B cell (primary cell): ENCODE measurements around the gene FADD. TPM values are rescaled to one million over a fixed set of nuclear protein-coding genes. Genes with fewer than 3 reads are reported as not detected.

Source experiments
- ATAC-seq: fragments of 200-7000 bp; cut with Tn5 transposase; one replicate; pipeline ENCODE4 v1.10.0; 2021; ENCODE audit warnings: low read depth, mild to moderate bottlenecking, moderate number of reproducible peaks, moderate library complexity
- CTCF ChIA-PET: fragments of 350-600 bp; sonication (Branson Sonifier 250); formaldehyde crosslinking; loops from one replicate; lab custom pipeline; 2021; ENCODE audit warnings: antibody characterized with exemption, inconsistent platforms; lab: Charles Lee
- POLR2A ChIA-PET: fragments of 350-600 bp; sonication (Branson Sonifier 250); formaldehyde crosslinking; loops from one replicate; lab custom pipeline; 2021; ENCODE audit warnings: antibody characterized with exemption; lab: Charles Lee
- DNase-seq: peaks from one replicate; pipeline ENCODE4 v3.0.0; 2013
- H2AFZ ChIP-seq: 2 replicates; pipeline ENCODE4 v1.6.1; 2012; ENCODE audit warnings: mild to moderate bottlenecking, low read depth, low read length; ENCODE audit not compliant: insufficient read depth, poor library complexity, severe bottlenecking
- H3K27ac ChIP-seq, 2 donors: 1 replicate in 1 of 2; 2 replicates in 1 of 2; pipeline ENCODE4 v1.5.1; 2012 to 2013; ENCODE audit warnings: low read length in 2 of 2, mild to moderate bottlenecking in 2 of 2, moderate library complexity in 1 of 2
- H3K27me3 ChIP-seq, 4 experiments: fragments of 200-600 bp in 1 of 4; sonication (generic) in 1 of 4; replicated peaks in 1 of 4; 1 replicate in 2 of 4; 2 replicates in 2 of 4; pipeline versions ENCODE4 v1.6.1 to v1.7.0; 2013 to 2016; ENCODE audit warnings: low read length in 3 of 4, mild to moderate bottlenecking in 2 of 4, mixed read lengths in 1 of 4, moderate library complexity in 1 of 4; ENCODE audit not compliant: insufficient read depth in 4 of 4, control insufficient read depth in 3 of 4; ENCODE audit errors: control extremely low read depth in 1 of 4
- H3K36me3 ChIP-seq, 2 experiments: replicated peaks in 1 of 2; 1 replicate in 1 of 2; 2 replicates in 1 of 2; pipeline versions ENCODE4 v1.6.1 to v1.7.1; 2013; ENCODE audit warnings: low read length in 1 of 2; ENCODE audit not compliant: insufficient read depth in 2 of 2, control insufficient read depth in 1 of 2; ENCODE audit errors: control extremely low read depth in 1 of 2, extremely low read depth in 1 of 2
- H3K4me1 ChIP-seq, 2 donors: fragments of 200-600 bp in 1 of 2; sonication (generic) in 1 of 2; 1 replicate in 1 of 2; 2 replicates in 1 of 2; pipeline versions ENCODE4 v1.5.1 to v1.6.1; 2013 to 2017; ENCODE audit warnings: low read length in 2 of 2; ENCODE audit not compliant: control insufficient read depth in 2 of 2, insufficient read depth in 2 of 2
- H3K4me2 ChIP-seq: replicated peaks from 2 replicates; pipeline ENCODE3; 2012; ENCODE audit warnings: mild to moderate bottlenecking, low read depth, low read length; ENCODE audit not compliant: poor library complexity, severe bottlenecking
- H3K4me3 ChIP-seq, 5 experiments: fragments of 200-600 bp in 1 of 5; sonication (generic) in 1 of 5; 1 replicate in 3 of 5; 2 replicates in 2 of 5; pipeline versions ENCODE4 v1.5.1 to v1.7.0; 2011 to 2016; ENCODE audit warnings: low read length in 4 of 5, mild to moderate bottlenecking in 4 of 5, low read depth in 2 of 5, control low read depth in 1 of 5, moderate library complexity in 1 of 5; ENCODE audit not compliant: insufficient read depth in 1 of 5; ENCODE audit errors: control extremely low read depth in 1 of 5, extremely low read depth in 1 of 5
- H3K79me2 ChIP-seq: fragments of 200-600 bp; sonication (generic); one replicate; pipeline ENCODE4 v1.6.0; 2016; ENCODE audit warnings: low read length; ENCODE audit not compliant: control insufficient read depth, insufficient read depth
- H3K9ac ChIP-seq: fragments of 200-600 bp; sonication (generic); 2 replicates; pipeline ENCODE4 v1.6.1; 2017; ENCODE audit warnings: mild to moderate bottlenecking, low read length, moderate library complexity
- H3K9me3 ChIP-seq, 3 donors: one replicate each; pipeline versions ENCODE4 v1.6.1 to v1.7.1; 2013; ENCODE audit warnings: low read length in 2 of 3; ENCODE audit not compliant: control insufficient read depth in 2 of 3, insufficient read depth in 1 of 3; ENCODE audit errors: control extremely low read depth in 1 of 3
- H4K20me1 ChIP-seq: 2 replicates; pipeline ENCODE4 v1.6.0; 2012; ENCODE audit warnings: mild to moderate bottlenecking, low read length; ENCODE audit not compliant: insufficient read depth, control insufficient read depth, poor library complexity, severe bottlenecking
- H3K27ac Mint-ChIP-seq: one replicate; pipeline ENCODE4 v1.8.0; 2021; ENCODE audit warnings: mixed read lengths
- H3K27me3 Mint-ChIP-seq: one replicate; pipeline ENCODE4 v1.8.0; 2021; ENCODE audit warnings: mixed read lengths
- H3K4me1 Mint-ChIP-seq: one replicate; pipeline ENCODE4 v1.8.0; 2021; ENCODE audit warnings: mixed read lengths
- H3K4me3 Mint-ChIP-seq: one replicate; pipeline ENCODE4 v1.8.0; 2021; ENCODE audit warnings: mixed read lengths
- H3K9me3 Mint-ChIP-seq: one replicate; pipeline ENCODE4 v1.8.0; 2022; ENCODE audit warnings: mixed read lengths; ENCODE audit not compliant: insufficient read depth
- EZH2 ChIP-seq: IDR thresholded peaks from 2 replicates; pipeline ENCODE4 v1.6.1; 2012; ENCODE audit warnings: borderline replicate concordance, low read depth, mild to moderate bottlenecking, moderate library complexity, low read length; ENCODE audit not compliant: insufficient read depth, poor library complexity, severe bottlenecking
- WGBS: methylation state at CpG from one replicate; pipeline ENCODE4 v1.1.5; 2013; ENCODE audit warnings: missing lambda C conversion rate; ENCODE audit not compliant: insufficient coverage; 5-methylcytosine and 5-hydroxymethylcytosine counted together
- intact Hi-C: fragments of 100-400 bp; cut with micrococcal nuclease; formaldehyde crosslinking; loops from one replicate; pipeline ENCODE4 v1.10.0; 2022
- polyA plus RNA-seq: library from polyadenylated mRNA; depleted of rRNA; stranded (reverse); fragments of >200 nt; gene quantifications from 2 replicates; pipeline ENCODE4 v1.2.3, GENCODE V29; 2012
- total RNA-seq, 2 donors: library from RNA; stranded (reverse); fragments of 120-200 nt in 1 of 2; gene quantifications; 1 replicate in 1 of 2; 2 replicates in 1 of 2; pipeline versions ENCODE4 v1.2.3 to v1.2.4, GENCODE V29; 2013 to 2022
- TF ChIP-seq, protein P1 (sequence below): fragments of 200-600 bp; IDR thresholded peaks from one replicate; pipeline ENCODE4 v1.8.0; 2022; ENCODE audit warnings: antibody characterized with exemption, mild to moderate bottlenecking

FADD gene
- total and polyA plus RNA-seq, 2 donors (not counting 1 experiment from before 2014, with no cell fraction given) = 5.4 to 26.6 TPM

DNA sequence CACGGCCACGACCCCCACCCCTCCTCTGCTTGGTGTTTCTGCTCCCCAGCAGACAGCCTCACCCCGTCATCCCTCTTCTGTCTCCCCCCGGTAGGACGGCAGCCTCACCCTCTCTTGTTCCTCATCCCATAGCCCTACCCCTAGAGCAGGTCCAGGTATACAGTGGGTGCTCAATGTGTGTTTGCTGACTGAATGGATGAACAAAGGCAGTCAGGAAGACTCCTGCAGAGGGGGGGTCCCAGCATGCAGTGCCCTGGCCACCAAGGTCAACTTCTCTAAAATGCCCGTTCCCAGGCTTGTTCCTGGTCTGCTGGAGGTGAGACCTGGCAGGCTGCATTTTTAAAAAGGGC, 34.7 kb upstream of the FADD start:
- Mint-ChIP-seq H3K4me3 (no peak overlapping the region), H3K27me3 (peaks cover 6% of the 10 kb centered on the region), H3K27ac (no peak overlapping the region), H3K9me3 (no peaks in the 10 kb centered on the region), H3K4me1 (no peaks in the 10 kb centered on the region)
- Histone ChIP-seq H3K79me2 (no peaks in the 10 kb centered on the region), H3K4me1 (no peaks in the 10 kb centered on the region), H3K4me3 (no peak overlapping the region), H3K9me3 (no peaks in the 10 kb centered on the region), H3K27ac (no peak overlapping the region), H3K9ac (no peak overlapping the region), H3K27me3 (no peaks in the 10 kb centered on the region), H3K4me2 (no peak overlapping the region), H4K20me1 (no peaks in the 10 kb centered on the region), H2AFZ (no peak overlapping the region), H3K36me3 (no peaks in the 10 kb centered on the region)
- no peak for ATAC-seq
- intact Hi-C loops = no loop called here
- ChIA-PET POLR2A (no interaction called here), CTCF (no interaction called here)
- no peak for DNase-seq
- 86% methylated on average over 3 of the region's 6 CpGs for WGBS
- TF ChIP-seq, protein P1, sequence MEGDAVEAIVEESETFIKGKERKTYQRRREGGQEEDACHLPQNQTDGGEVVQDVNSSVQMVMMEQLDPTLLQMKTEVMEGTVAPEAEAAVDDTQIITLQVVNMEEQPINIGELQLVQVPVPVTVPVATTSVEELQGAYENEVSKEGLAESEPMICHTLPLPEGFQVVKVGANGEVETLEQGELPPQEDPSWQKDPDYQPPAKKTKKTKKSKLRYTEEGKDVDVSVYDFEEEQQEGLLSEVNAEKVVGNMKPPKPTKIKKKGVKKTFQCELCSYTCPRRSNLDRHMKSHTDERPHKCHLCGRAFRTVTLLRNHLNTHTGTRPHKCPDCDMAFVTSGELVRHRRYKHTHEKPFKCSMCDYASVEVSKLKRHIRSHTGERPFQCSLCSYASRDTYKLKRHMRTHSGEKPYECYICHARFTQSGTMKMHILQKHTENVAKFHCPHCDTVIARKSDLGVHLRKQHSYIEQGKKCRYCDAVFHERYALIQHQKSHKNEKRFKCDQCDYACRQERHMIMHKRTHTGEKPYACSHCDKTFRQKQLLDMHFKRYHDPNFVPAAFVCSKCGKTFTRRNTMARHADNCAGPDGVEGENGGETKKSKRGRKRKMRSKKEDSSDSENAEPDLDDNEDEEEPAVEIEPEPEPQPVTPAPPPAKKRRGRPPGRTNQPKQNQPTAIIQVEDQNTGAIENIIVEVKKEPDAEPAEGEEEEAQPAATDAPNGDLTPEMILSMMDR = no peak
- TF ChIP-seq EZH2 = no peak

GRCh38 chr11:70169127-70169526, 34.0 kb upstream of the FADD start:
- Mint-ChIP-seq H3K27ac (no peak overlapping the region), H3K27me3 (peaks cover 6% of the 10 kb centered on the region), H3K9me3 (no peaks in the 10 kb centered on the region), H3K4me3 (no peak overlapping the region), H3K4me1 (no peaks in the 10 kb centered on the region)
- Histone ChIP-seq H3K36me3 (no peaks in the 10 kb centered on the region), H3K79me2 (no peaks in the 10 kb centered on the region), H4K20me1 (no peaks in the 10 kb centered on the region), H3K4me1 (no peaks in the 10 kb centered on the region), H3K27me3 (no peaks in the 10 kb centered on the region), H3K9me3 (no peaks in the 10 kb centered on the region), H3K4me3 (no peak overlapping the region), H3K27ac (no peak overlapping the region), H2AFZ (no peak overlapping the region), H3K9ac (no peak overlapping the region), H3K4me2 (no peak overlapping the region)
- ChIA-PET POLR2A (no interaction called here), CTCF (no interaction called here)
- ATAC-seq = no peak
- 49% methylated on average over 9 of the region's 11 CpGs for WGBS
- intact Hi-C loops = no loop called here
- no peak for TF ChIP-seq EZH2
- TF ChIP-seq, protein P1 = no peak
- DNase-seq = no peak
